B cell (primary cell): ENCODE data around the gene ZDHHC4. TPM values are rescaled to one million over a fixed set of nuclear protein-coding genes. Genes with fewer than 3 reads are reported as not detected.

Experiments
- ATAC-seq: fragments of 200-7000 bp; cut with Tn5 transposase; one replicate; pipeline ENCODE4 v1.10.0; 2021; ENCODE audit warnings: low read depth, mild to moderate bottlenecking, moderate number of reproducible peaks, moderate library complexity
- CTCF ChIA-PET: fragments of 350-600 bp; sonication (Branson Sonifier 250); formaldehyde crosslinking; loops from one replicate; lab custom pipeline; 2021; ENCODE audit warnings: antibody characterized with exemption, inconsistent platforms; lab: Charles Lee
- POLR2A ChIA-PET: fragments of 350-600 bp; sonication (Branson Sonifier 250); formaldehyde crosslinking; loops from one replicate; lab custom pipeline; 2021; ENCODE audit warnings: antibody characterized with exemption; lab: Charles Lee
- DNase-seq: peaks from one replicate; pipeline ENCODE4 v3.0.0; 2013
- H2AFZ ChIP-seq: 2 replicates; pipeline ENCODE4 v1.6.1; 2012; ENCODE audit warnings: mild to moderate bottlenecking, low read depth, low read length; ENCODE audit not compliant: insufficient read depth, poor library complexity, severe bottlenecking
- H3K27ac ChIP-seq, 2 donors: 1 replicate in 1 of 2; 2 replicates in 1 of 2; pipeline ENCODE4 v1.5.1; 2012 to 2013; ENCODE audit warnings: low read length in 2 of 2, mild to moderate bottlenecking in 2 of 2, moderate library complexity in 1 of 2
- H3K27me3 ChIP-seq, 4 experiments: fragments of 200-600 bp in 1 of 4; sonication (generic) in 1 of 4; replicated peaks in 1 of 4; 1 replicate in 2 of 4; 2 replicates in 2 of 4; pipeline versions ENCODE4 v1.6.1 to v1.7.0; 2013 to 2016; ENCODE audit warnings: low read length in 3 of 4, mild to moderate bottlenecking in 2 of 4, mixed read lengths in 1 of 4, moderate library complexity in 1 of 4; ENCODE audit not compliant: insufficient read depth in 4 of 4, control insufficient read depth in 3 of 4; ENCODE audit errors: control extremely low read depth in 1 of 4
- H3K36me3 ChIP-seq, 2 experiments: replicated peaks in 1 of 2; 1 replicate in 1 of 2; 2 replicates in 1 of 2; pipeline versions ENCODE4 v1.6.1 to v1.7.1; 2013; ENCODE audit warnings: low read length in 1 of 2; ENCODE audit not compliant: insufficient read depth in 2 of 2, control insufficient read depth in 1 of 2; ENCODE audit errors: control extremely low read depth in 1 of 2, extremely low read depth in 1 of 2
- H3K4me1 ChIP-seq, 2 donors: fragments of 200-600 bp in 1 of 2; sonication (generic) in 1 of 2; 1 replicate in 1 of 2; 2 replicates in 1 of 2; pipeline versions ENCODE4 v1.5.1 to v1.6.1; 2013 to 2017; ENCODE audit warnings: low read length in 2 of 2; ENCODE audit not compliant: control insufficient read depth in 2 of 2, insufficient read depth in 2 of 2
- H3K4me2 ChIP-seq: replicated peaks from 2 replicates; pipeline ENCODE3; 2012; ENCODE audit warnings: mild to moderate bottlenecking, low read depth, low read length; ENCODE audit not compliant: poor library complexity, severe bottlenecking
- H3K4me3 ChIP-seq, 5 experiments: fragments of 200-600 bp in 1 of 5; sonication (generic) in 1 of 5; 1 replicate in 3 of 5; 2 replicates in 2 of 5; pipeline versions ENCODE4 v1.5.1 to v1.7.0; 2011 to 2016; ENCODE audit warnings: low read length in 4 of 5, mild to moderate bottlenecking in 4 of 5, low read depth in 2 of 5, control low read depth in 1 of 5, moderate library complexity in 1 of 5; ENCODE audit not compliant: insufficient read depth in 1 of 5; ENCODE audit errors: control extremely low read depth in 1 of 5, extremely low read depth in 1 of 5
- H3K79me2 ChIP-seq: fragments of 200-600 bp; sonication (generic); one replicate; pipeline ENCODE4 v1.6.0; 2016; ENCODE audit warnings: low read length; ENCODE audit not compliant: control insufficient read depth, insufficient read depth
- H3K9ac ChIP-seq: fragments of 200-600 bp; sonication (generic); 2 replicates; pipeline ENCODE4 v1.6.1; 2017; ENCODE audit warnings: mild to moderate bottlenecking, low read length, moderate library complexity
- H3K9me3 ChIP-seq, 3 donors: one replicate each; pipeline versions ENCODE4 v1.6.1 to v1.7.1; 2013; ENCODE audit warnings: low read length in 2 of 3; ENCODE audit not compliant: control insufficient read depth in 2 of 3, insufficient read depth in 1 of 3; ENCODE audit errors: control extremely low read depth in 1 of 3
- H4K20me1 ChIP-seq: 2 replicates; pipeline ENCODE4 v1.6.0; 2012; ENCODE audit warnings: mild to moderate bottlenecking, low read length; ENCODE audit not compliant: insufficient read depth, control insufficient read depth, poor library complexity, severe bottlenecking
- H3K27ac Mint-ChIP-seq: one replicate; pipeline ENCODE4 v1.8.0; 2021; ENCODE audit warnings: mixed read lengths
- H3K27me3 Mint-ChIP-seq: one replicate; pipeline ENCODE4 v1.8.0; 2021; ENCODE audit warnings: mixed read lengths
- H3K4me1 Mint-ChIP-seq: one replicate; pipeline ENCODE4 v1.8.0; 2021; ENCODE audit warnings: mixed read lengths
- H3K4me3 Mint-ChIP-seq: one replicate; pipeline ENCODE4 v1.8.0; 2021; ENCODE audit warnings: mixed read lengths
- H3K9me3 Mint-ChIP-seq: one replicate; pipeline ENCODE4 v1.8.0; 2022; ENCODE audit warnings: mixed read lengths; ENCODE audit not compliant: insufficient read depth
- CTCF ChIP-seq: fragments of 200-600 bp; IDR thresholded peaks from one replicate; pipeline ENCODE4 v1.8.0; 2022; ENCODE audit warnings: antibody characterized with exemption, mild to moderate bottlenecking
- EZH2 ChIP-seq: IDR thresholded peaks from 2 replicates; pipeline ENCODE4 v1.6.1; 2012; ENCODE audit warnings: borderline replicate concordance, low read depth, mild to moderate bottlenecking, moderate library complexity, low read length; ENCODE audit not compliant: insufficient read depth, poor library complexity, severe bottlenecking
- WGBS: methylation state at CpG from one replicate; pipeline ENCODE4 v1.1.5; 2013; ENCODE audit warnings: missing lambda C conversion rate; ENCODE audit not compliant: insufficient coverage; 5-methylcytosine and 5-hydroxymethylcytosine counted together
- intact Hi-C: fragments of 100-400 bp; cut with micrococcal nuclease; formaldehyde crosslinking; loops from one replicate; pipeline ENCODE4 v1.10.0; 2022
- polyA plus RNA-seq: library from polyadenylated mRNA; depleted of rRNA; stranded (reverse); fragments of >200 nt; gene quantifications from 2 replicates; pipeline ENCODE4 v1.2.3, GENCODE V29; 2012
- total RNA-seq, 2 donors: library from RNA; stranded (reverse); fragments of 120-200 nt in 1 of 2; gene quantifications; 1 replicate in 1 of 2; 2 replicates in 1 of 2; pipeline versions ENCODE4 v1.2.3 to v1.2.4, GENCODE V29; 2013 to 2022

Gene ZDHHC4
- total and polyA plus RNA-seq, 2 donors (not counting 1 experiment from before 2014, with no cell fraction given) = 38.5 to 42.0 TPM

DNA sequence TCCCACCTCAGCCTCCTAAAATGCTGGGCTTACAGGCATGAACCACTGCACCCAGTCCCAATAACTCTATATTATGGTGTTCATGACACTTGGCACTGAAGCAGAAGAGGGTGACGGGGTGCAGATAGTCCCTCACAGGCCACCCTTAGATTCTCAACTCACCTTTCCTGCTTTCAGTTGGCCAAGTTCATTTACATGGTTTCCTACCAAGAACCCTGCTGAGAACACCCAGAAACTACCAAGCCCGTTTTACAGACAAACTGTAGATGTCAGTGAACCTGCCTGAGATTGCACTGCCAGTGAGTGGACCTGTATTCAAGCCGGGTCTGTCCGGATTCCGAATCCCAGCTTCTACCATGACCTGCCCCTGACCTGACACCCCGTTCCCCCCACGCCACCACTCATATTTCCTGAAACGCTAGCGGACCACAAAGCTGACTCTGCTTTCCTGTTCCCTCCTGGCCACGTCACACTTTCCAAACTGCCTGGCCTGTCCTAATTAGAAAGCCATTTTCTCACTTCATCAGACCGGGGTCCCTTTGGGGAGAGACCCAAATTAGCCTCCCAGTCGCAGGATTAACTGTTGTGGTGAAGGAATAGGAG lies 43.3 kb upstream of the ZDHHC4 start:
- peaks cover 0 to 34% (median 8%) of the 10 kb centered on the region in 4 experiments for H3K27me3 ChIP-seq
- no peak for ATAC-seq
- Mint-ChIP-seq H3K27me3 (peaks cover 22% of the 10 kb centered on the region), H3K27ac (no peak overlapping the region), H3K9me3 (no peaks in the 10 kb centered on the region), H3K4me3 (peak overlapping the region; percentile 23), H3K4me1 (peaks cover 16% of the 10 kb centered on the region)
- H3K36me3 ChIP-seq = no peaks in the 10 kb centered on the region
- WGBS = 10% methylated on average over 9 of the region's 12 CpGs
- no peaks in the 10 kb centered on the region for H3K79me2 ChIP-seq
- H3K4me3 ChIP-seq = no peak overlapping the region
- H3K27ac ChIP-seq = no peak overlapping the region
- ChIA-PET POLR2A (no interaction called here), CTCF (no interaction called here)
- no peak overlapping the region for H3K9ac ChIP-seq
- H3K9me3 ChIP-seq = no peaks in the 10 kb centered on the region
- H3K4me1 ChIP-seq = peaks cover 17 to 29% of the 10 kb centered on the region in 2 donors
- no peak overlapping the region for H2AFZ ChIP-seq
- DNase-seq = no peak
- no peaks in the 10 kb centered on the region for H4K20me1 ChIP-seq
- TF ChIP-seq EZH2 (no peak), CTCF (no peak)
- intact Hi-C loops = no loop called here
- no peak overlapping the region for H3K4me2 ChIP-seq
